HL-60 (cell line): Measurements from ENCODE around the gene ZNF534.

Experiments used
- POLR2AphosphoS5 ChIP-seq: IDR thresholded peaks from 2 replicates; pipeline ENCODE4 v1.6.1; 2012; ENCODE audit warnings: low read depth
- TF ChIP-seq, protein P1 (sequence below): IDR thresholded peaks from one replicate; pipeline ENCODE4 v1.5.1; 2011; ENCODE audit warnings: low read length, control low read depth, inconsistent platforms; ENCODE audit not compliant: insufficient read depth

DNA sequence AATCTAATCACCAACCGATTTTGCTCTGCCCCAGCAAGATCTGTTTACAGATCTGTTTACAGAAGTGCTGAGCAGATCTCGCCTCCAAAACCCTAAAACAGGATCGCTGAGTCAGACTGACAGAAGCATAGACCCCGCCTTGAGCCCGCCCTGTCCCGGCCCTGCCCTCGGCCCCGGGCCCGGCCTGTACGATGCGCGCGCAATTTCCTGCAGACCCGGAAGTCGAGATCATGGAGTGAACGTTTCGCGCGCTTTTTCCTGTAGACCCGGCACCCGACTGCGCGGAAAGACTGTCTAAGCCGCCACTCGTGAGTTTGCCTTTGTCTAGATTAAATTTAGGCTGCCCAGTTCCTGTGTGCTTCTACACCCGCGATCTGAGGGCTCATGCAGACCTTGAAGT, at the start of gene ZNF534:
- no peak for TF ChIP-seq POLR2AphosphoS5
- TF ChIP-seq, protein P1, sequence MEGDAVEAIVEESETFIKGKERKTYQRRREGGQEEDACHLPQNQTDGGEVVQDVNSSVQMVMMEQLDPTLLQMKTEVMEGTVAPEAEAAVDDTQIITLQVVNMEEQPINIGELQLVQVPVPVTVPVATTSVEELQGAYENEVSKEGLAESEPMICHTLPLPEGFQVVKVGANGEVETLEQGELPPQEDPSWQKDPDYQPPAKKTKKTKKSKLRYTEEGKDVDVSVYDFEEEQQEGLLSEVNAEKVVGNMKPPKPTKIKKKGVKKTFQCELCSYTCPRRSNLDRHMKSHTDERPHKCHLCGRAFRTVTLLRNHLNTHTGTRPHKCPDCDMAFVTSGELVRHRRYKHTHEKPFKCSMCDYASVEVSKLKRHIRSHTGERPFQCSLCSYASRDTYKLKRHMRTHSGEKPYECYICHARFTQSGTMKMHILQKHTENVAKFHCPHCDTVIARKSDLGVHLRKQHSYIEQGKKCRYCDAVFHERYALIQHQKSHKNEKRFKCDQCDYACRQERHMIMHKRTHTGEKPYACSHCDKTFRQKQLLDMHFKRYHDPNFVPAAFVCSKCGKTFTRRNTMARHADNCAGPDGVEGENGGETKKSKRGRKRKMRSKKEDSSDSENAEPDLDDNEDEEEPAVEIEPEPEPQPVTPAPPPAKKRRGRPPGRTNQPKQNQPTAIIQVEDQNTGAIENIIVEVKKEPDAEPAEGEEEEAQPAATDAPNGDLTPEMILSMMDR: no peak
